GM13977 (cell line): ENCODE data around the gene MINDY4.

Experiments used
- DNase-seq: peaks from one replicate; pipeline ENCODE4 v3.0.0; 2012; ENCODE audit warnings: low spot score
- in situ Hi-C: fragments of 300-500 bp; cut with MboI; formaldehyde crosslinking; loops from one replicate; pipeline ENCODE4 v1.12.0; 2022; ENCODE audit warnings: low sequenced_read_pairs, low pct_unique_long_range_greater_than_20kb, mixed read lengths, inconsistent platforms; ENCODE audit not compliant: unreplicated experiment
- TF ChIP-seq, protein P1 (sequence below): IDR thresholded peaks from 2 replicates; pipeline ENCODE4 v1.5.1; 2012; ENCODE audit warnings: mild to moderate bottlenecking, control low read depth; ENCODE audit not compliant: insufficient read depth; ENCODE audit errors: extremely low read depth, missing control alignments

The MINDY4 gene

DNA sequence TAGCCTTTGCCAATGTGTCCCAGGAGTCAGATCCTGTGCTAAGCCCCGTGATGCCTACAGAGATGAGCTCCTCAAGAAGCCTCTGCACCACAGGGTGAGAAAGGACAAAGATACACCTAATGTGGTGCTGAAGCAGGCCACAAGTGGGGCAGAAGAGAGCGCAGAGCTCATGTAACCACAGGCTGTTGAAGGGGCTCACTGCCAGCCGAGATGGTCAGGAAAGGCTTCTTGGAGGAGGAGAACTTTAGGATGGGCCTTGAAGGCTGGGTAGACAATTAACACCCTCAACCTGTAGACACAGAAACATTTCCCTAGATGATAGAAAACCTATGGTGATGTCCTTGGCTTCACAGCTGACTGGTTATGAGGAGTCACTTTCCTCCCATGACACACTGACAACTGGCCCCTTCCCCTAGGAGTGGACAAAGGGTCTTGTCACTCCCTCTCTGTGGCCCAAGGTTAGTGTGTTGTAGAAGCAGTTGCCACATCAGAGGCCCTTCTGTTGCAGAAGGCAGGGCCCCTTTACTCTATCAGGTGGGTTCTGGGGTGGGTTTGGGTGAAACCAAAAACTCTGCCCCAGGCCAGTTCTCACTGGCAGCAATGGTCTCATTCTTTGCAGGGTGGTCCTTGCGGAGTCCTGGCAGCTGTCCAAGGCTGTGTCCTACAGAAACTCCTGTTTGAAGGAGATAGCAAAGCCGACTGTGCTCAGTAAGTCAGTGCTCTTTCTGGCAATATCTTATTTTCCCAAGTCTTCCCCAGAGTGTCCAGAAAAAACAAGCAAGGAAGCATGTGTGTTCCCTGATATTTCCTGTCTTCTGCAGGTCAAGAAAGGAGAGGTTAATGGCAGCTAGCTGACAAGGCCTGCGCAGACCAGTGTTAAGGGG, 69.2 kb downstream of the MINDY4 start:
- in situ Hi-C loops = no loop called here
- TF ChIP-seq, protein P1, sequence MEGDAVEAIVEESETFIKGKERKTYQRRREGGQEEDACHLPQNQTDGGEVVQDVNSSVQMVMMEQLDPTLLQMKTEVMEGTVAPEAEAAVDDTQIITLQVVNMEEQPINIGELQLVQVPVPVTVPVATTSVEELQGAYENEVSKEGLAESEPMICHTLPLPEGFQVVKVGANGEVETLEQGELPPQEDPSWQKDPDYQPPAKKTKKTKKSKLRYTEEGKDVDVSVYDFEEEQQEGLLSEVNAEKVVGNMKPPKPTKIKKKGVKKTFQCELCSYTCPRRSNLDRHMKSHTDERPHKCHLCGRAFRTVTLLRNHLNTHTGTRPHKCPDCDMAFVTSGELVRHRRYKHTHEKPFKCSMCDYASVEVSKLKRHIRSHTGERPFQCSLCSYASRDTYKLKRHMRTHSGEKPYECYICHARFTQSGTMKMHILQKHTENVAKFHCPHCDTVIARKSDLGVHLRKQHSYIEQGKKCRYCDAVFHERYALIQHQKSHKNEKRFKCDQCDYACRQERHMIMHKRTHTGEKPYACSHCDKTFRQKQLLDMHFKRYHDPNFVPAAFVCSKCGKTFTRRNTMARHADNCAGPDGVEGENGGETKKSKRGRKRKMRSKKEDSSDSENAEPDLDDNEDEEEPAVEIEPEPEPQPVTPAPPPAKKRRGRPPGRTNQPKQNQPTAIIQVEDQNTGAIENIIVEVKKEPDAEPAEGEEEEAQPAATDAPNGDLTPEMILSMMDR = no peak
- no peak for DNase-seq

- in situ Hi-C loops = no loop called here
- no peak for DNase-seq
- TF ChIP-seq, protein P1 = no peak
Observed at GRCh38 chr7:30841025-30841735, 70.0 kb downstream of the MINDY4 start.

DNA sequence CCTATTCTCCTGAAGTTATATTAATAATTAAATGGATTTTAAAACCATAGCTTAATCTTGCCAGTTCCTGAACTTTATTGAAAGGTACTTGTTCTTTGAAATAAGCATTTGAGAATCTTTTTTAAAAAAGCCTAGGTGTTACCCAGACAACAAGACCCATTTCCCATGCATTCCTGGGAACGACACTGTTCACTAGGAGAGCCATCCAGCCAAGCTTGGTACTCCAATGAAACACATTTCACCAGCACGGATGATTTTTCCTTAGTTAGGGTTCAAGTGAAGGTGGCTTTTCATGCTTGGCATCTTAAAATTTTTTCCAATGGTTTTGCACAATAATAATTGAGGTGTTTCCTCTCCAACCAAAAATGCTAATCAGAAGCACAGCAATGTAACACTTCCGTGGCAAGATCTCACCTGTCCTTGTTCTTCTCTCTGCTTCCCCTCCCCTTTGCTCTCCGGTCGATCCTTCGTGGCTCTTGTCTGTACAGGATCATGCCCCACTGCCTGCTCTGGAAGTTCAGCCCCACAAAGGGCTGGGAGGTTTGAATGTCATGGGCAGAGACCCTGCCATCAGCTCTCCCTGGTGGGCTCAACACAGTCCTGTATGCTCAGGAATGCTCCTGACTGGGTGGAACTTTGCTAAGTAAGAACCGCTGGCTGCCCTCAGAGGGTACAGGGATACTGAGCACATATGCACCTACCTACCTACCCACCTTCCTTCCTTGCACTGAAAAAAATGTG, 70.8 kb downstream of the MINDY4 start:
- DNase-seq = no peak
- TF ChIP-seq, protein P1 = no peak

GRCh38 chr7:30842542-30843451, 71.6 kb downstream of the MINDY4 start:
- no peak for DNase-seq
- in situ Hi-C loops = no loop called here
- TF ChIP-seq, protein P1 = no peak

More for the DNA sequence above, 70.8 kb downstream of the MINDY4 start:
- in situ Hi-C loops = no loop called here

- TF ChIP-seq, protein P1 = no peak
- in situ Hi-C loops = no loop called here
- no peak for DNase-seq
Observed at GRCh38 chr7:30843741-30844482, 72.7 kb downstream of the MINDY4 start.
